Hematopoietic multipotent progenitor cell (in vitro differentiated cells): ENCODE results near the gene KIR2DL4. TPM values are rescaled to one million over a fixed set of nuclear protein-coding genes. Genes with fewer than 3 reads are reported as not detected.
A peak's percentile ranks its signal among the peaks of the same experiment; 100 is the strongest.
"Not testable (repeated sequence)": the region's sequence is repeated elsewhere in the genome, so short reads cannot be mapped to it uniquely, and the experiment has no call there.

Experiments used
- DNase-seq, 3 donors: peaks; one replicate each; pipeline ENCODE4 v3.0.0-alpha.2; 2011 to 2015; ENCODE audit warnings: low read depth in 2 of 3, low spot score in 2 of 3
- total RNA-seq: library from RNA; depleted of rRNA; stranded (reverse); fragments of >200 nt; gene quantifications from one replicate; pipeline ENCODE4 v1.2.3, GENCODE V29; 2012

Gene KIR2DL4
- total RNA-seq, 1 donor = under 0.01 TPM

- no peak for DNase-seq
Observed at GRCh38 chr19:54804101-54804500, 691 bp downstream of the KIR2DL4 start.

DNA sequence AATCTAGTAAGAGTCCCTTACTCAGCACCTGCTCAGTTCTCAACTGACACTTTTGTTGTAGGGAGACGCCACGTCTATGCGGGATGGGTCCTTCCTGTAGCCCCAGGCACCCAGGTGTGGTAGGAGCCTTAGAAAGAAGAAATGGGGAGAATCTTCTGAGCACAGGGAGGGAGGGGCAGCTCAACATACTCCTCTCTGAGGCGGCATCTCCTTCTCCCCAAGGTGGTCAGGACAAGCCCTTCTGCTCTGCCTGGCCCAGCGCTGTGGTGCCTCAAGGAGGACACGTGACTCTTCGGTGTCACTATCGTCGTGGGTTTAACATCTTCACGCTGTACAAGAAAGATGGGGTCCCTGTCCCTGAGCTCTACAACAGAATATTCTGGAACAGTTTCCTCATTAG is 1.2 kb downstream of the KIR2DL4 start:
- DNase-seq = no peak

DNA sequence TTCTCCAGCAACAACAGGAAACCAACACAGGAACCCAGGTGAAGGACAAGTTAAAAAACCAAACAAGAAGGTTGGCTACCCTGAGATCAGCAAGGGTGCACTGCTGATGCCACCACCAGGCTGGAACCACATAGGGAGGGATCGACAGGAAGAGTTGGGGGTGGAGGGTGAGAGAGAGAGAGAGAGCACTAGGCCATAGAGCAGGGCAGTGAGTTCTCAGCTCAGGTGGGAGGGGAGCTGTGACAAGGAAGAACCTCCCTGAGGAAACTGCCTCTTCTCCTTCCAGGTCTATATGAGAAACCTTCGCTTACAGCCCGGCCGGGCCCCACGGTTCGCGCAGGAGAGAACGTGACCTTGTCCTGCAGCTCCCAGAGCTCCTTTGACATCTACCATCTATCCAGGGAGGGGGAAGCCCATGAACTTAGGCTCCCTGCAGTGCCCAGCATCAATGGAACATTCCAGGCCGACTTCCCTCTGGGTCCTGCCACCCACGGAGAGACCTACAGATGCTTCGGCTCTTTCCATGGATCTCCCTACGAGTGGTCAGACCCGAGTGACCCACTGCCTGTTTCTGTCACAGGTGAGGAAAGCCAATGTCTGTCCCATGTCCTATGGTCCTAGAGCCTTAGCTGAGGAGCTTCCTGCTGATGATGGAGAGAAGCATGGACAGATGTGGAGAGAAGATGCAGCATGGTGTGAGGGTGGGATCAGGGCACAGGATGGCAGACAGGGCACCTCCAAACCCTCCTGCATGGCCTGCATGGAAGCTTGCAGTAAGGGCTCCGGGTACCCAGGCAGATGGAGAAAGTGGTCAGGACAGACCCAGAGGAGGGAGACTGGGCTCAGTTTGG is 2.5 kb downstream of the KIR2DL4 start:
- DNase-seq = no peak

GRCh38 chr19:54806516-54806838 is 3.1 kb downstream of the KIR2DL4 start:
- no peak for DNase-seq

DNA sequence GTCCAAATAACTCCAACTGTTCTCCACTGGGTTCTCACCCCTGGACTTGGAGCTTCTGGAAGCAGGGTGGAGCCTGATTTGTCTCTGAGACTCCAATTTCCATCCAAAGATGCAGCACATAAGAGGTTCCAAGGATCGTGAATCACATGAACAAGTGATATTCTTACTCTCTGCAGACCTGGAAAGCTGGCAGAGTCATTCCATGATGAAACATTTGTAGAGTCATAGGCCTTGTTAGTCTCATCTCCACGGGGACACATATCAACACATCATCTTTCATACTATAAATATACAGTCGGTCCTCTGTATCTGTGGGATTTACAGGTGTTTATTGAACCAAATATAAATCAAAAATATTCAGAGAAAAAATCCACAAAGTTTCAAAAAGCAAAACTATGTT is 11.2 kb downstream of the KIR2DL4 start:
- DNase-seq = not testable (repeated sequence)

DNA sequence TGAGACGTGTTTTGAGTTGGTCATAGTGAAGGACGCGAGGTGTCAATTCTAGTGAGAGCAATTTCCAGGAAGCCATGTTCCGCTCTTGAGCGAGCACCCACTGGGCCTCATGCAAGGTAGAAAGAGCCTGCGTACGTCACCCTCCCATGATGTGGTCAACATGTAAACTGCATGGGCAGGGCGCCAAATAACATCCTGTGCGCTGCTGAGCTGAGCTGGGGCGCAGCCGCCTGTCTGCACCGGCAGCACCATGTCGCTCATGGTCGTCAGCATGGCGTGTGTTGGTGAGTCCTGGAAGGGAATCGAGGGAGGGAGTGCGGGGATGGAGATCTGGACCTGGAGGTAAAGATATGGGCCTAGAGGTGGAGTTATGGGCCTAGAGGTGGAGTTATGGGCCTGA is 12.8 kb downstream of the KIR2DL4 start, which contains the start of gene KIR3DL1:
Gene KIR3DL1 (plus strand): TSS at position 218 of the 400 bp plus-strand sequence.
- DNase-seq = not testable (repeated sequence)

DNA sequence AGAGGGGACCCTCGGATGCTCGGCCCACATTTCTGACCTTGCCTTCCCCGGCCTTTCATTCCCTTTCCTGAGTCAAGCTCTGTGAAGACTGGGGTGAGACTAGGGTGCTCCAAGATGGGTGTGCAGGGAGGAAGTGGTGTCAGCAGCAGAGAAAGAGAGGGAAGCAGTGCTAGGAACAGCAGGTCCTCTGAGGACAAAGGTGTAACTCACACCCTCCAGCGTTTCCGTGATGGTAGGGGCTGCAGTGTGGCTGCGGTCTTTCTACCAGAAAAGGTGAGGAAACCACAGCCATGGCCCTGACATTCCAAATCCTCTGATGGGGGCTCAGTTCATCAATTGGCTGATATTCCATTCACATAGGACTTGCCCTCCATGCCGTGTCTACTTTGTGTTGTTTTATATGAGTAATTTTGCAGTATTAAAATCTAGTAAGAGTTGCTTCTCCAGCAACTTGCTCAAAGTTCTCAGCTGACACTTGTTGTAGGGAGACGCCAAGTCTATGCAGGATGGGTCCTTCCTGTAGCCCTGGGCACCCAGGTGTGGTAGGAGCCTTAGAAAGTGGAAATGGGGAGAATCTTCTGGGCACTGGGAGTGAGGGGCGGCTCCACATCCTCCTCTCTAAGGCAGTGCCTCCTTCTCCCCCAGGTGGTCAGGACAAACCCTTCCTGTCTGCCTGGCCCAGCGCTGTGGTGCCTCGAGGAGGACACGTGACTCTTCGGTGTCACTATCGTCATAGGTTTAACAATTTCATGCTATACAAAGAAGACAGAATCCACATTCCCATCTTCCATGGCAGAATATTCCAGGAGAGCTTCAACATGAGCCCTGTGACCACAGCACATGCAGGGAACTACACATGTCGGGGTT is 14.5 kb downstream of the KIR2DL4 start:
- DNase-seq = no peak

DNA sequence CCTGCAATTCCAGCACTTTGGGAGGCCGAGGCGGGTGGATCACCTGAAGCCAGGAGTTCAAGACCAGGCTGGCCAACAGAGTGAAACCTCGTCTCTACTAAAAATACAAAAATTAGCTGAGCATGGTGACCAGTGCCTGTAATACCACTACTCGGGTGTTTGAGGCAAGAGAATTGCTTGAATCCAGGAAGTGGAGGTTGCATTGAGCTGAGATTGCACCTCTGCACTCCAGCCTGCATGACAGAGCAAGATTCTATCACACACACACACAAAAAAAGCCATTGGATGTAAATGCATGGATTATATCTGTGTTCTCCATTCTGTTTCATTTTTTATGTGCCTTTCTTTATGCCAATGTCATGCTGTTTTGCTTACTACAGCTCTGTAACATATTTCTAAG is 21.0 kb downstream of the KIR2DL4 start:
- DNase-seq = not testable (repeated sequence)

- DNase-seq = not testable (repeated sequence)
Observed at GRCh38 chr19:54825326-54825725, 21.9 kb downstream of the KIR2DL4 start.

DNA sequence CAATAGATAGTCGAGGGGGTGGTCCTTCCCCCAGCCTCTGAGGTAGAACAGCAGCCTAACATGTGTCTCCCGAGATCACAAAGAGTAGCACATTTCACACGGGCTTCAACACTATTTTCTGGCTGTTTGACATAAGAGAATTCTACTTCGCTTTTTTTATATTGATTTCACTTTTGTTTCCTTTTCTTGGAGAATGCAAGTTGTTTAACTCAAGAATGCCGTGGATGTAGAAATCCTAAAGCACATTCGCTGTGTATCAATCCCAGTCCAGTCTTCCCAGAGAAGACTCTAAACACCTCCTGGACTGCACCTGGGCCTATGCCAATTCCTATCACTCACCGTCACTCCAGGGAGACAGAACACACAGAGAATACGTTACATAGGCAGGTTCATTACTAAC is 24.7 kb downstream of the KIR2DL4 start:
- DNase-seq = not testable (repeated sequence)

DNA sequence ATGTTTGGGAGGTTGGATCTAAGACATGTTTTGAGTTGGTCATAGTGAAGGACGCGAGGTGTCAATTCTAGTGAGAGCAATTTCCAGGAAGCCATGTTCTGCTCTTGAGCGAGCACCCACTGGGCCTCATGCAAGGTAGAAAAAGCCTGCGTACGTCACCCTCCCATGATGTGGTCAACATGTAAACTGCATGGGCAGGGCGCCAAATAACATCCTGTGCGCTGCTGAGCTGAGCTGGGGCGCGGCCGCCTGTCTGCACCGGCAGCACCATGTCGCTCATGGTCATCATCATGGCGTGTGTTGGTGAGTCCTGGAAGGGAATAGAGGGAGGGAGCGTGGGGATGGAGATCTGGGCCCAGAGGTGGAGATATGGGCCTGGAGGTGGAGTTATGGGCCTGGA is 29.1 kb downstream of the KIR2DL4 start, which contains the start of gene KIR2DS4:
Gene KIR2DS4 (plus strand): TSS at position 181 of the 400 bp plus-strand sequence.
- not testable (repeated sequence) for DNase-seq

DNA sequence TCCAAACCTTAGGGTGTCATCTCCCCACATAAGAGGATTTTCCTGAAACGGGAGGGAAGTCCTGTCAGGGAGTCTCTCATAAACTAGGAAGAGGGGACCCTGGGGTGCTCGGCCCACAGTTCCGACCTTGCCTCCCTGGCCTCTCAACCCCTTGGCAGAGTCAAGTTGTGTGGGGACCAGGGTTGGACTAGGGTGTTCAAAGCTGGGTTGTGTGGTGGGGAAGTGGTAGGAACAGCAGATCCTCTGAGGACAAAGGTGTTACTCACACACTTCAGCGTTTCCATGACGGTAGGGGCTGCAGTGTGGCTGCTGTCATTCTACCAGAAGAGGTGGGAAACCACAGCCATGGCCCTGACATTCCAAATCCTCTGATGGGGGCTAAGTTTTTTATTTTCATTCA is 31.7 kb downstream of the KIR2DL4 start:
- DNase-seq = not testable (repeated sequence)

DNA sequence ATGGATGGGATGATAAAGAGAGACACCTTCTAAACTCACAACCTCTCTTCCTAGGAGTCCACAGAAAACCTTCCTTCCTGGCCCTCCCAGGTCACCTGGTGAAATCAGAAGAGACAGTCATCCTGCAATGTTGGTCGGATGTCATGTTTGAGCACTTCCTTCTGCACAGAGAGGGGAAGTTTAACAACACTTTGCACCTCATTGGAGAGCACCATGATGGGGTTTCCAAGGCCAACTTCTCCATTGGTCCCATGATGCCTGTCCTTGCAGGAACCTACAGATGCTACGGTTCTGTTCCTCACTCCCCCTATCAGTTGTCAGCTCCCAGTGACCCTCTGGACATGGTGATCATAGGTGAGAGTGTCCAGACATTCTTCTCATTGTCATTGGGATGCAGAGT is 34.1 kb downstream of the KIR2DL4 start:
- not testable (repeated sequence) for DNase-seq

DNA sequence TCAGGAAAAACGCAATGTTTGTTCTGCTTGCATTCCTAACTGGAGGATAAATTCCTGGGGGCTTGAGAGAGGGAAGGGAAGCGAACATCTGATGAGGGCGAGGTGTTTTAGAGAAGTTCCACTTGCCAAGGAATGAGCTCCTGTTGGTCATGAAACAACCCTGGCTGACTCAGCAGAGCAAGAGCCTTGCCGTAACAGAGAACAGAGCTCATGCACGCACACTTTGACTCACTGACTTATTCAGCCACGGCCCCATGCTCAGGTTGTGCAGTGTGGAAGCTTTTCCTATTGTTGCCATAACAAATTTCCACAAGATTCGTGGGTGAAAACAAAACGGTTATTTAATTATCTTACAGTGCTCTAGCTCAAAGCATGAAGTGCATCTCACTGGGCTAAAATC is 39.8 kb downstream of the KIR2DL4 start:
- DNase-seq = not testable (repeated sequence)

GRCh38 chr19:54850061-54850640 is 46.7 kb downstream of the KIR2DL4 start, which contains the start of gene KIR3DL2:
Gene KIR3DL2 (plus strand): TSS chr19:54850443. CDS start chr19:54850476, 33 bp downstream.
- not testable (repeated sequence) for DNase-seq

DNA sequence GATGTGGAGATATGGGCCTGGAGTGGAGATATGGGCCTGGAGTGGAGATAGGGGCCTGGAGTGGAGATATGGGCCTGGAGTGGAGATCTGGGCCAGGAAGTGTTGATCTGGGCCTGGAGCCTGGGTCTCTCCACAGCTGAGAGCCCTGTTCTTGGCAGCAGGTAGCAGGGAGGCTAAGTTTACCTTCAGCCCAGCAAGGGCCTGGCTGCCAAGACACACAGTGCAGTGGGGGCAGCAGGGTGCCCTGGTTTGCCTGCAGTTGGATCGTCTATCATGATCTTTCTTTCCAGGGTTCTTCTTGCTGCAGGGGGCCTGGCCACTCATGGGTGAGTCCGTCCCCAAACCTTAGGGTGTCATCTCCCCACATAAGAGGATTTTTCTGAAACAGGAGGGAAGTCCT is 47.5 kb downstream of the KIR2DL4 start:
- no peak for DNase-seq

DNA sequence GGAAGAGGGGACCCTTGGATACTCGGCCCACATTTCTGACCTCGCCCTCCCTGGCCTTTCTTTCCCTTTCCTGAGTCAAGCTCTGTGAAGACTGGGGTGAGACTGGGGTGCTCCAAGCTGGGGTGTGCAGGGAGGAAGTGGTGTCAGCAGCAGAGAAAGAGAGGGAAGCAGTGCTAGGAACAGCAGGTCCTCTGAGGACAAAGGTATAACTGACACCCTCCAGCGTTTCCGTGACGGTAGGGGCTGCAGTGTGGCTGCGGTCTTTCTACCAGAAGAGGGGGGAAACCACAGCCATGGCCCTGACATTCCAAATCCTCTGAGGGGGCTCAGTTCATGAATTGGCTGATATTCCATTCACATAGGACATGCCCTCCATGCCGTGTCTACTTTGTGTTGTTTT is 47.9 kb downstream of the KIR2DL4 start:
- peak in 1 of 3 donors; percentile 12 for DNase-seq

- not testable (repeated sequence) for DNase-seq
Observed at GRCh38 chr19:54855241-54855640, 51.8 kb downstream of the KIR2DL4 start.

- DNase-seq = not testable (repeated sequence)
Observed at GRCh38 chr19:54858476-54858875, 55.1 kb downstream of the KIR2DL4 start.

DNA sequence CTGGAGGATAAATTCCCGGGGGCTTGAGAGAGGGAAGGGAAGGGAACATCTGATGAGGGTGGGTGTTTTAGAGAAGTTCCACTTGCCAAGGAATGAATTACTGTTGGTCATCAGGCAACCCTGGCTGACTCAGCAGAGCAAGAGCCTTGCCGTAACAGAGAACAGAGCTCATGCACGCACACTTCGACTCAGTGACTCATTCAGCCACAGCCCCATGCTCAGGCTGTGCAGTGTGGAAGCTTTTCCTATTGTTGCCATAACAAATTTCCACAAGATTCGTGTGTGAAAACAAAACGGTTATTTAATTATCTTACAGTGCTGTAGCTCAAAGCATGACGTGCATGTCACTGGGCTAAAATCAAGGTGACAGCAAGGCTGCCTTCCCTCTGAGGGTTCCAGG is 56.0 kb downstream of the KIR2DL4 start:
- DNase-seq = peak in 2 of 3 donors; percentile 38 to 47

DNA sequence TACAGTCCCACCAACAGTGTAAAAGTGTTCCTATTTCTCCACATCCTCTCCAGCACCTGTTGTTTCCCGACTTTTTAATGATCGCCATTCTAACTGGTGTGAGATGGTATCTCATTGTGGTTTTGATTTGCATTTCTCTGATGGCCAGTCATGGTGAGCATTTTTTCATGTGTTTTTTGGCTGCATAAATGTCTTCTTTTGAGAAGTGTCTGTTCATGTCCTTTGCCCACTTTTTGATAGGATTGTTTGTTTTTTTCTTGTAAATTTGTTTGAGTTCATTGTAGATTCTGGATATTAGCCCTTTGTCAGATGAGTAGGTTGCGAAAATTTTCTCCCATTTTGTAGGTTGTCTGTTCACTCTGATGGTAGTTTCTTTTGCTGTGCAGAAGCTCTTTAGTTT is 60.0 kb downstream of the KIR2DL4 start:
- DNase-seq = not testable (repeated sequence)
